GM19035 (cell line): ENCODE measurements around the gene AP5S1.
A peak's percentile ranks its signal among the peaks of the same experiment; 100 is the strongest.
"Not testable (repeated sequence)": the region's sequence is repeated elsewhere in the genome, so short reads cannot be mapped to it uniquely, and the experiment has no call there.

Source experiments
- ATAC-seq: cut with Tn5 transposase; IDR thresholded peaks from one replicate; pipeline ENCODE4 v1.9.1; 2021; ENCODE audit not compliant: unreplicated experiment

The AP5S1 gene

DNA sequence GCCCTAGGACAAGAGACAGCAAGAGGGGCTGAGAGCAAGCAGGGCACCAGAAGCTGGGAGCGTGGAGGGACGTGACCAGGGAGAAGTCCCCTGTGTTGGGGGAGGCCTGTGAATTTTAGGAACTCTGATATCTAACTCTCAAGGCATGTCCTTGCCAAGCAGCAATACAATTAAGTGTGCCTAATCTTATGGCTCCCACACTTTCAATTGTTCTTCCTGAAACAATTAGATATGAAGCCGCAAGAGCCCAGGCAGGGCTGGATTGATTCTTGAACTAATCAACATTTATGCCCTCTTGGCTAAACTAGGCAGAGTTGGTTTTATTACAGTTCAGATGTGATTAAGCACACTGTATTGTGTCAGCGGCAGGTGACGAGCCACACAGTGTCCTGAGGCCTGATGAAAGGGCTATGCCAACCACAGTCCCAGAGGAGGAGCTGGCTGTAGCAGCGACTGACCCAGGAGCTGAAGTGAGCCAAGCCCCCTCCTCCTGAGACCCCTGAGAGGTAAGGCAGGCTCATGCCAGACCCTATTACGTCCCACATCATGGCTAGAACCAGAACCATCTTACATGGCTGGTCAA, 22.1 kb downstream of the AP5S1 start:
- no peak for ATAC-seq

DNA sequence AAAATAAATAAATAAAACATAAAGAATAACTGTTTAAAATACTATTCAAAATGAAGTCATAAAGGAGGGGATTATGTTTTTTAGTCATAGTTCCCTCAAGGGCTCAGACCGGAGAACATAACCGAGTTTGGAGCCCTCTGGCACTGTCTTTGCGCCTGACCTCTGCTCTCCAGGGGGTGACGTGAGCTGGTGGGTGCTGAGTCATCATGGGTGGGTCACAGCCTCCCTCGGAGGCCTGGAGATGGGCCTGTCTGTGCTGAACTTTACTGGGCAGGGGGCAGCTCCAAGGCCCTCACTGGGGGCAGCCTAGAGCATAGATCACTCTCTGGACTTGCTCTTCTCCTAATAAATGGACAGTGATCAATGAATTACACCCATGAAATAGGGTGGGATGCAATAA, 23.1 kb downstream of the AP5S1 start:
- ATAC-seq = no peak

DNA sequence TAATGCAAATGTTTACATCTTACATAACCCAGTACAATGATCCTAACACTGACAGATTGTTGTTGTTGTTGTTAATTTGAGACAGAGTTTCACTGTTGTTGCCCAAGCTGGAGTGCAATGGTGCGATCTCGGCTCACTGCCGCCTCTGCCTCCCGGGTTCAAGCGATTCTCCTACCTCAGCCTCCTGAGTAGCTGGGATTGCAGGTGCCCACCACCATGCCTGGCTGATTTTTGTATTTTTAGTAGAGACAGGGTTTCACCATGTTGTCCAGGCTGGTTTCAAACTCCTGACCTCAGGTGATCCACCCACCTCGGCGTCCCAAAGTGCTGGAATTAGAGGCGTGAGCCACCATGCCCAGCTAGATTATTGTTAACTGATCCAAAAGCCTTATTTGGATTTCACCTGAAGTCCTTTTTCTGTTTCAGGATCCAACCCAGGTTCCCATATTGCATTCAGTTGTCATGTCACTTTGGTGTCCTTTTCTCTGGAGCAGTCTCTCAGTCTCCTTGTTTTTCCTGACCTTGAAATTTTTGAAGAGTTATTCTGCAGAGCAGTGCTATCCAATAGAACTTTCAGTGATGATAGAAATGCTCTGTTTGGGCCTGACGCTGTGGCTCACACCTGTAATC, 23.8 kb downstream of the AP5S1 start:
- not testable (repeated sequence) for ATAC-seq

DNA sequence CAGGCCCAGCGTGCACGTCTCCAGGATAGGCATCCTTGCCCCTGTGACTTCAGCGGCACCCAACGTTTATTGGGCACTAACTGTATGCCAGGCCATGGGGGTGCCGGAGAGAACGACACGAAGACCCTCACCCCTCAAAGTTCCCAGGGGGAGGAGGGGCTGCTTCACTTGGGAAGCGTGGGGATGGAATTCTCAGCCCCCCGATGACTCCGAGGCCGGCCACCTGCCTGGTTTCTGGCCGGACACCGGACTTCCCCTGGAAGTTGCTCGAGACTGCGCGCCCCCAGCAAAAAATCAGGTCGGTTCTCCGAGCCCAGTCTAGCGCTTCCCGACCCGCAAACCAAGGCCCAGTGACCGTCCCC, 26.0 kb downstream of the AP5S1 start:
- ATAC-seq = no peak

DNA sequence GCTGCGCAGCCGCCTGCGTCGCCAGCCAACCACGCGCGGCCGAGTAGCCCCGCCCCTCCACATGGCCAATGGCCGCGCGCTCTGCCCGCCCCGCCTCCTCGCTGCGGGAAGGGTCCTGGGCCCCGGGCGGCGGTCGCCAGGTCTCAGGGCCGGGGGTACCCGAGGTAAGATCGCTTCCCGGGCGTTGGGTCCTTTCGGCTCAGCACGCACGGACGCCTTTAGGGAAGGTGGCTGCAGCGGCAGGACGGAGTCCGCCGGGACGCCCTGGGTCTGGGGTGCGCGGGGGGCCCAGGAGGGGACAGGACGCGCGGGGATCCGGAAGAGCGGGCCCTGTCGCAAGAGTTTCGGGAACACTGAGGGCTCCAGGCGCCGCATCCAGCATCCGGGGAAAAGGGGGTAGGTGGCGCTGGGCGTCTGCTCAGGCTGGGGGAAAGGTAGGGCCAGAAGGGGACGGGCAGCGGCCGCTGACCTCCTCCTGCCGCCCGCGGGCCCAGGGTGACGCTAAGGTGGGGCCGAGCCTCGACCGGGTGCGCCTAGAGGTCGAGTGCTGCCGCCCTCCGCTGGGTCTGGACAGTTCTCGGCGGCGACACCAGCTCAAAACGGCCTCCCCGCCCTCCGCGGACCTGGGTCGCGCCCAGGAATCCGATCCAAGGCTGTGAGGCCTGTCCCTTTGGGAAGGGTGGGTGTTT, 26.5 kb downstream of the AP5S1 start, which contains the start of gene MAVS:
TSS of gene MAVS (plus strand) at position 95 of the 689 bp plus-strand sequence. CDS start 7,791 bp downstream, outside the sequence.
- peak; percentile 95 for ATAC-seq

DNA sequence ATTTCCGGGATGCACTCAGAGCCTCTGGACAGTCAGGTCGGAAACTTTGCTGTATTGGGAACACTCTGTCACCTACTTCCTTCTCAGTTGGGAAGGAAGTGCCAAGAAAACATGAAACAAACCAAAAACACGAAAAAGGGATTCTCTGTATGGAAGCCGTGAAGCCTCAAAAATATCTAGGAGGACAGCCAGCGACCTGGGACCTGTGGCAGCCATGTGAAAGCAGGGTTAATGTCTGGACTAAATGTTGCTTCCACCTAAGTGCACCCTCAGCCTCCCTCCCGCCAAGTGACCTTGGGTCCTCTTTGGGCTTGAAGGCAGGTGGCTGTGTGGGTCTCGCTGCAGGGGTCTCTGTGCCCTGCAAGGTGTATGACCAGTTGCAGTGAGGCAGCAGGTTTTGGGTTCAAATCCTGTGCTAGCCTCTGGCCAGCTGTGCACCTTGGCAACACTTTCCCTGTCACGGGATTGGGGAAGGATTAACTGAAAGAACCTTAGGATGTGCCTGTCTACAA, 27.1 kb downstream of the AP5S1 start:
- no peak for ATAC-seq

DNA sequence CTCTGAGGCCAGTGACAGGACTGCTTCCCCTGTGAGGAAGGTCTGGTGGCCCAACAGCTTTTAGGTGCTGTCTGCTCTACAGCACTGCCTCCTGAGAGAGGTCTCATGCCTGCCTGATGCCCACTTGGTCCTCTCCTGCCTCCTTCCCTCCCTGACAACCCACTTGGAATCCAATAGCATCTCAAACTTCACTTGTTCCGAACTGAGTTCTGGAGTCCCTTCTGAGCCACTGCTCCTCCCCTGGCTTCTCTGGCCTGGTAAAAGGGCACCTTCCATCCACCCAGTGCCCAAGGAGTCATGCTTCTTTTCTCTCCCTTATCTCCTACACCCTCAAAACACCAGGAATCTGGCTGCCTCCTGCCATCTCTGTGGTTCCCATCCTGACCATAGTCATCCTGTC, 28.2 kb downstream of the AP5S1 start:
- ATAC-seq = no peak

DNA sequence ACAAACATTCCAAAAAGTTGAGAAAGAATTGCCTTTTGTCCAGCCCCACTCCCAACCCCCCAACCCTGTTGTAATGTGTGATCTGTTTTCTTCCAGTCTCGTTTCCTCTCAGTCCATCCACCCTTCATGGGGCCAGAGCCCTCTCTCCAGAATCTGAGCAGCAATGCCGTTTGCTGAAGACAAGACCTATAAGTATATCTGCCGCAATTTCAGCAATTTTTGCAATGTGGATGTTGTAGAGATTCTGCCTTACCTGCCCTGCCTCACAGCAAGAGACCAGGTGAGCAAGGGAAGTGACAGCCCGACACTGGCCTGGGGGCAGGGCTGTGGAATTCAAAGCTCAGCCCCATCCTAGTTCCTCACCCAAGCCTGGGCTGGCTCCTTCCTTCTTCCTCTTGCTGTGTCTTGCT, 34.1 kb downstream of the AP5S1 start:
- no peak for ATAC-seq

DNA sequence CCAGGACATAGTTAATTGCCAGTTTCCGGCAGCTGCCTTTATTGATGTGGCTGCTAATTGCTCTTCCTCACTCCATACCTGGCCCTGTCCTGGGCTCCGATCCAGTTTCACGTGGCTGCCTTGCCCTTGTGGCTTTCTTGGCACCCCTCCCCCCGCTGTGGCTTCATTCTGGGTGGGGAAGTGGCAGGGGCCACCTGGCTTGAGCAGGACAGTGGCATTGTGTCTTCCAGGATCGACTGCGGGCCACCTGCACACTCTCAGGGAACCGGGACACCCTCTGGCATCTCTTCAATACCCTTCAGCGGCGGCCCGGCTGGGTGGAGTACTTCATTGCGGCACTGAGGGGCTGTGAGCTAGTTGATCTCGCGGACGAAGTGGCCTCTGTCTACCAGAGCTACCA, 37.1 kb downstream of the AP5S1 start:
- no peak for ATAC-seq

DNA sequence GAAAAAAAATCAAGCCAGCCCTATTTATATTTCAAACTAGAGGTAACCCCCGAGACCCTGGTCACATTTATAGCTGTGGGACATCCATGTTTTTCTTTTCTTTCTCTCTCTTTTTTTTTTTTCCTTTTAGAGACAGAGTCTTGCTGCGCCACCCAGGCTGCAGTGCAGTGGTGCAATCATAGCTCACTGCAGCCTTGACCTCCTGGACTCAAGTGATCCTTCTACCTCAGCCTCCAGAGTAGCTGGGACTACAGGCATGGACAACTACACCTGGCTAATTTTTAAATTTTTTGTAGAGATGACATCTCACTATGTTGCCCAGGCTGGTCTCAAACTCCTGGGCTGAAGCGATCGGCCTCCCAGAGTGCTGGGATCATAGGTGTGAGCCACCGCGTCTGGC, 38.3 kb downstream of the AP5S1 start:
- ATAC-seq = no peak

DNA sequence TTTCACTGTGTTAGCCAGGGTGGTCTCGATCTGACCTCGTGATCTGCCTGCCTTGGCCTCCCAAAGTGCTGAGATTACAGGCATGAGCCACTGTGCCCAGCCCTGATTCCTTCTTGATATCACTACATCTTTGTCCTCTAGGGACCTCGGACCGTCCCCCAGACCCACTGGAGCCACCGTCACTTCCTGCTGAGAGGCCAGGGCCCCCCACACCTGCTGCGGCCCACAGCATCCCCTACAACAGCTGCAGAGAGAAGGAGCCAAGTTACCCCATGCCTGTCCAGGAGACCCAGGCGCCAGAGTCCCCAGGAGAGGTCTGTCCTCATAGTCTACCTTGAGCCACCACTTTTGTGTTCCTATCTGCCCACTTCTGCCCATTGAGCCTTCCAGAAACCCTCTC, 40.8 kb downstream of the AP5S1 start:
- ATAC-seq = no peak

DNA sequence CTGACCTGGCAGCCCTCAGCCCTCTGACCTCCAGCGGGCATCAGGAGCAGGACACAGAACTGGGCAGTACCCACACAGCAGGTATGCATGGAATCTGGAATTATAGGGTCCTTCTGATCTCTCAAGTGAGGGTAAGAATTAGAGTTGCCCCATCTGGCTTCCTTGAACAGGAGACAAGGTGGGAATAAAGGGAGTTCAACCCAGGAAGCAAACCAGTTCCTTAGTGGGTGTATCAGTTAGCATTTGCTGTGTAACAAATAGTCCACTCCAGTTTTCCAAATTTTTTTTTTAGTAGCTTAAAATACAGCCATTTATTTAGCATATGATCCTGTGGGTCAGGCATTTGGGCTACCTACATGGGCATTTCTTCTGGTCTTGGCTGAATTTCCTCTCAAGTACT, 42.0 kb downstream of the AP5S1 start:
- ATAC-seq = no peak

DNA sequence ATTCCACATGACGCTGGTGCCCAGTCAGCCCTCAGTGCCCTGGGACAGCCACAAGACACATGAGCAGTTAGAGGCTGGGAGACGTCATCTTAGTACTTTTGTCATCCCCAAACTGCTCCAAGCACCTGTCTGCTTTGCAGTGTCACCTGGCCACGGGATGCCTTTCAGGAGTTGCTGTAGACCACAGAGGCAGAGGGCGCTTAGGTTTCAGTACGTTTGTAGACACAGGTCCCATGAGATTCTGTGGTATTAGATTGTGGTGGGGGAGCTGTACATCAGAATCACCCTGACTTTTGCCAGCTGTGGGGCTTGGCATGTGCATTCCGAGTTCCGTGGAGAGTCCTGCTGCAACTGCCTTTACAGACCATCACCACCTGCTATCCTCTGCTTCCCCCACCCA, 43.0 kb downstream of the AP5S1 start:
- no peak for ATAC-seq

DNA sequence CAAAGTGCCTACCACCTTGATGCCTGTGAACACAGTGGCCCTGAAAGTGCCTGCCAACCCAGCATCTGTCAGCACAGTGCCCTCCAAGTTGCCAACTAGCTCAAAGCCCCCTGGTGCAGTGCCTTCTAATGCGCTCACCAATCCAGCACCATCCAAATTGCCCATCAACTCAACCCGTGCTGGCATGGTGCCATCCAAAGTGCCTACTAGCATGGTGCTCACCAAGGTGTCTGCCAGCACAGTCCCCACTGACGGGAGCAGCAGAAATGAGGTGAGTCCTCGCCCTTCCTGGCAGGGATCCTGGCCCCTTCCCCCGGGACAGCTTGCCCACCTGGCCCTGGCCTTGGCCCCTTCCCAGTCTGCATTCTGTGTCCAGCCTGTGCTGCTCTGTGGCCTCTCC, 44.2 kb downstream of the AP5S1 start:
- no peak for ATAC-seq

DNA sequence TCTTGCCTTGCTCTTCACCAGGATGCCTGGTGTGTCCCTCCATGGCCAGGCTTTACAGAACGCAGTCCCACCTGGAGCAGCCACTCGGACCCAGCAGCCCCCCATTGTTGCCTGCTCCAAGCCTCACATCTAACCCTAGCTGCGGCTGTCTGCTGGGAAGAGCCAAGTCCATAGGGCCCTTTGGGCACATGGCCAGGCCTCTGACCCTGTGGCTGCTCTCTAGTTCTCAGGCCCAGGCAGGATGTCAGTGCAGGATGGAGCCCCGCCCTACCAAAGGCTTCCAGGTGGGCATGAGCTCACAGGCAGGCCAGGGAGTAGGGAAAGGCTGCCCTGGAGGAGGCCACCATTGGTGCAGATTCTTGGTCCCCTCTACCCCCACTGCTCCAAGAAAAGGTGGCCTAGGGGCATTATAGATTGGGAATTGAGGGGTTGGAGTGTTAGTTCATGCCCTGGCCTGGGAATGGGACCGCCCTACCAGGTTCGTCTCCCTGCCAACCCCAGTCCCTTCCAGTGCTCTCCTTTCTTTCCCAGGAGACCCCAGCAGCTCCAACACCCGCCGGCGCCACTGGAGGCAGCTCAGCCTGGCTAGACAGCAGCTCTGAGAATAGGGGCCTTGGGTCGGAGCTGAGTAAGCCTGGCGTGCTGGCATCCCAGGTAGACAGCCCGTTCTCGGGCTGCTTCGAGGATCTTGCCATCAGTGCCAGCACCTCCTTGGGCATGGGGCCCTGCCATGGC, 45.0 kb downstream of the AP5S1 start:
- ATAC-seq = no peak

DNA sequence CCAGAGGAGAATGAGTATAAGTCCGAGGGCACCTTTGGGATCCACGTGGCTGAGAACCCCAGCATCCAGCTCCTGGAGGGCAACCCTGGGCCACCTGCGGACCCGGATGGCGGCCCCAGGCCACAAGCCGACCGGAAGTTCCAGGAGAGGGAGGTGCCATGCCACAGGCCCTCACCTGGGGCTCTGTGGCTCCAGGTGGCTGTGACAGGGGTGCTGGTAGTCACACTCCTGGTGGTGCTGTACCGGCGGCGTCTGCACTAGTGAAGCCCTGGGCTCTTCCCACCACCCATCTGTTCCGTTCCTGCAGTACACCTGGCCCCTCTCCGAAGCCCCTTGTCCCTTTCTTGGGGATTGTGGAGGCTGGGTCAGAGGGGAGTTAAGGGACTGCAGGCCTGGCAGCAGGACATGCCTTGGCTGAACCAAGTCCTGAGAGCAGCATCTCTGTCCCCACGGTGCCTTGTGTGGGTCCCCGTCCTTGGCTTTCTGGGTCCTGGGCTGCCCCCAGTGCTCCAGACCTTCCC, 45.6 kb downstream of the AP5S1 start:
- ATAC-seq = no peak

DNA sequence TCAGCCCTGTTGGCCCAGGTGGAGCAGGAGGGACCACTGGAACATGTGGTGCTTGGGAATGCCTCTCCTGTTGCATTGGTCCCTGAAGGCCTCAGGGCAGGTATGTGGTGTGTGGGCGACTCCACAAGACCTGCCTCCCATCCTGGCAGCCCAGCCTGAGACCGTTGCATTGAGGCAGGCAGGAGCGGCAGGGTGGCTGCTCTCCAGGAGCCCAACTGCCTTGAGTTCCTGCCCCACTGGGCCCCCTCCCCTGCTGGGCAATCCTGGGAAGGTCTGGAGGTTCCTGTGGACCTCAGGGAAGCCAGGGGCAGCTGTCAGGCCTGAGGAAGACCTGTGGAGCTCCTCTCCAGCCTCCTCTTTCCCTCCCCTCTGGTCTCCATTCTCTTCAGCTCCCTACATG, 46.1 kb downstream of the AP5S1 start:
- ATAC-seq = no peak

DNA sequence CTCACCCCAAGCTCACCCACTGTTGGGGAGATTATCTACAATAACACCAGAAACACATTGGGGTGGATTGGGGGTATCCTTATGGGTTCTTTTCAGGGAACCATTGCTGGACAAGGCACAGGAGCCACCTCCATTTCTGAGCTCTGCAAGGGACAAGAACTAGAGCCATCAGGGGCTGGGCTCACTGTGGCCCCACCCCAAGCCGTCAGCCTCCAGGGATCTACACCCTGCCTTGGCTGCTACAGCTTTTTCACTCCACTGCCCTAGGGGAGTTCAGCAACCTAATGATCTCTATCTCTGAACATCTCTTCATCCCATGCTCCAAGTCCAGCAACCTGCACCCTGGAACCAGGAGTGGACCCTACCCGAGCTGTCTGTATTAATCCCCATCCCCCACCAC, 47.5 kb downstream of the AP5S1 start:
- ATAC-seq = no peak

DNA sequence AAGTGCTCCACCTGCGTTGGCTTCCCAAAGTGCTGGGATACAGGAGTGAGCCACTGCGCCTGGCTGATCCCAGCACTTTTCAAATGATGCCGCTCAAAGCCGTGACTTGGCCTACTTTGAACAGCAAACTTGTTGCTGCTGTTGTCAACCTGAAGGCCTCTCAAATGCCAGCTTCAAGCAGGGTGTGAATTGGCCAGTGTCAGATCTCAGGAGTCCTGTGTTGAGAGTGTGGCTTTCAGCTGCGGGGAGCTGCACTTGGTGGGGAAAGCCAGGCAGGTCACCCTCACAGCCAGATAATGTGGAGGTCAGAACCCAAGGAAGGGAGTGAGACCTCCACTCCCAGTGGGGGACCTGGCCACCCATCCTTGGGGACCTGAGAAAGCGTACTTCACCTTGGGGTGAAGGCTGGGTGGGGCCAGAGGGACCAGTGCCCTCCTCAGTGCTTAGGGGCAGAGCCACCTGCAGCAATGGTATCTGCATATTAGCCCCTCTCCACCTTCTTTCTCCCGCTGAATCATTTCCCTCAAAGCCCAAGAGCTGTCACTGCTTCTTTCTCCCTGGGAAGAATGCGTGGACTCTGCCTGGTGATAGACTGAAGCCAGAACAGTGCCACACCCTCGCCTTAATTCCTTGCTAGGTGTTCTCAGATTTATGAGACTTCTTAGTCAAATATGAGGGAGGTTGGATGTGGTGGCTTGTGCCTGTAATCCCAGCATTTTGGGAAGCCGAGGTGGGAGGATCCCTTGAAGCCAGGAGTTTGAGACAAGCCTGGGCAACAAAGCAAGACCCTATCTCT, 49.7 kb downstream of the AP5S1 start:
- ATAC-seq = no peak

DNA sequence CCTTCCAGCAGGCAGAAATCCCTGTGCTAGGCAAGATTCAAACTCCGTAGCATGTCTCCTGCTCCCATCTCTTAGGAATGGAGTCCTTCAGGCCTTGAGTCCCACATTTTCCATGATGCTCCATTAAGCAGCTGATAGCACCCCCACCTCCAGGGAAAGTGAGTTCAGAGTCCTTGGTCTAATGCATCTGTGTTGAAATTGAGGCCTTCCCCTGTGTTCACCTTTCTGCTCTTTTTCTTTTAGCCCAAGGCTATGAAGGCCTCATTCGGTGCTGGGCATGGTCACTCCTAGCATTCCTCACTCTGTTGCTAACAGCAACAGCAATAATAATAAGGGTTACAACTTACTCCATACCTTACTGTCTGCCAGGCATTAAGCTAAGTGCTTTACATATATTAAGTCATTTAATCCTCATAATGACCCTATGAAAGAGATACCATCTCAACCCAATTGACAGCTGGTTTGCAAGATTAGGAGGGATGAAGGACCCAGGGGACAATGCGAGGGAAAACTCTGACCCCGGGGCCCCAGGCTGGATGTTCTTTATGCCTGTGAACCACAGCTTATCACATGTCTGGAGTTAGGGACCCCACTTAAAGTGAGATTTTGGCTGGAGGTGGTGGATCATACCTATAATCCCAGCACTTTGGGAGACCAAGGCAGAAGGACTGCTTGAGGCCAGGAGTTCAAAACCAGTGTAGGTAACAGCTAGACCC, 51.4 kb downstream of the AP5S1 start:
- no peak for ATAC-seq
